GM19455 (cell line): ENCODE measurements around the gene FAM3C.
"Not testable (repeated sequence)": the region's sequence is repeated elsewhere in the genome, so short reads cannot be mapped to it uniquely, and the experiment has no call there.

Experiments used
- ATAC-seq: cut with Tn5 transposase; IDR thresholded peaks from one replicate; pipeline ENCODE4 v1.9.1; 2021; ENCODE audit not compliant: unreplicated experiment

Gene FAM3C

GRCh38 chr7:121395961-121396757 lies at the start of gene FAM3C:
Gene FAM3C (minus strand): TSS chr7:121396308. CDS start chr7:121382969, 13,339 bp downstream.
- ATAC-seq, result peak; percentile 83

- no peak for ATAC-seq
Measured at GRCh38 chr7:121442845-121443244, 46.7 kb upstream of the FAM3C start.

GRCh38 chr7:121440857-121441503 lies 44.9 kb upstream of the FAM3C start:
- ATAC-seq, result no peak

DNA sequence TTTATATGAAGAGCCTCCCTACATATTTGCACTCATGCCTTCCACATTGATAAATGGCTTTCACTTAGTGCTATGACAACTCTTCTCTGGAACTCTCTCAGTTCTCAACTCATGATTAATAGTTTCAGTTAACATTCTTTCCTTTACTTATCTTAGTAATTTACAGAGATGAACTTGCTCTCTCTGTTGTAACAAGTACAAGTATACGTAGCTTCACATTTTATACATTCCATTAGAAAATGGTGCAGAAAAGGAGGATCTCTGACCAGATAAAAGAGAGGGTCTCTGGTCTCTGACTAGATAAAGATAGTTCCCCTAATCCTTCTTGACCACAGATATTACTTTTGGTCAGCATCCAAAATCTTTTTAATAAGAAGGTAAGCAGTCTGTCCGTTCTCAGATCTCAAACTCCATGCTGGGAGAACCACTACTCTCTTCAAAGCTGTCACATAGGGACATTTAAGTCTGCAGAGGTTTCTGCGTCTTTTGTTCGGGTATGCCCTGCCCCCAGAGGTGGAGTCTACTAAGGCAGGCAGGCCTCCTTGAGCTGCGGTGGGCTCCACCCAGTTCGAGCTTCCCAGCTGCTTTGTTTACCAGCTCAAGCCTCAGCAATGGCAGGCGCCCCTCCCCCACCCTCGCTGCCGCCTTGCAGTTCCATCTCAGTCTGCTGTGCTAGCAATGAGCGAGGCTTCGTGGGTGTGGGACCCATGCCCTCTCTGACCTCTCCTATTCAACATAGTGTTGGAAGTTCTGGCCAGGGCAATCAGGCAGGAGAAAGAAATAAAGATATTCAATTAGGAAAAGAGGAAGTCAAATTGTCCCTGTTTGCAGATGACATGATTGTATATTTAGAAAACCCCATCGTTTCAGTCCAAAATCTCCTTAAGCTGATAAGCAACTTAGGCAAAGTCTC lies 42.2 kb upstream of the FAM3C start:
- ATAC-seq, result peak; percentile 47

- no peak for ATAC-seq
Measured at GRCh38 chr7:121437470-121437869, 41.4 kb upstream of the FAM3C start.

- no peak for ATAC-seq
Measured at GRCh38 chr7:121436688-121437087, 40.6 kb upstream of the FAM3C start.

DNA sequence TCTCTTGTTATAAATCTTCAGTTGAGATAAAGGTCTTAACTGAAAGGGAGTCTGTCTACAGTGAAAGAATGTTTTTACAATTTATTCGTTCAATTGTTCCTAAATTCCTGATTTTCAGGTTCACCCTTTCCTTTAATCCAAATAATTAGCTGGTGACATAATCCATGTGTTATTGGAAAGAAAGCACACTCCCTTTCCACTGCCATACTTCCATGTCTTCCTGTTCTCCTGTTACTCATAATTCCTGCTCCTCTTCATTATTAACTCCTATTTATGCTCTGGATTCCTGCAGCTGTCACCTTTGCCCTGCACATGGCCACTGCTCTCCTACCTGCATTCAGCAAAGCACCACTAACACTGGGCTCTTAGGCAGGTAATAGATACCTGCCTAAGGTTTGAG lies 40.0 kb upstream of the FAM3C start:
- ATAC-seq, result no peak

- peak; percentile 66 for ATAC-seq
Measured at GRCh38 chr7:121433775-121434174, 37.7 kb upstream of the FAM3C start.

DNA sequence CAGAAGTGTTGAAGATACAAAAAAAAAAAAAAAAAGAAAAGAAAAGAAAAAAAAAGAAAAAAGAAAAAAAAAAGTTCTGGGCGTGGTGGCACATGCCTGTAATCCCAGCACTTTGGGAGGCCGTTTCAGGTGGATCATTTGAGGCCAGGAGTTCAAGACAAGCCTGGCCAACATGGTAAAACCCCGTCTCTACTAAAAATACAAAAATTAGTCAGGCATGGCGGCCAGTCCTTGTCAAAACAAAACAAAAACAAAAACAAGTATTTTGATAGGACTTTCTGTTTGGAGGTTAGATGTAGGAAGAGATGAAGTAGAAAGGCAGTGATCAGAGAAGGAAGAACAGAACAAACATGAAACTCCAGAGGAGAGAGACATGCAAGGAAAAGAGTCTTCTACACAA lies 36.4 kb upstream of the FAM3C start:
- ATAC-seq, result peak; percentile 72

- ATAC-seq, result no peak
Measured at GRCh38 chr7:121431996-121432395, 35.9 kb upstream of the FAM3C start.

- ATAC-seq, result no peak
Measured at GRCh38 chr7:121431389-121431995, 35.4 kb upstream of the FAM3C start.

DNA sequence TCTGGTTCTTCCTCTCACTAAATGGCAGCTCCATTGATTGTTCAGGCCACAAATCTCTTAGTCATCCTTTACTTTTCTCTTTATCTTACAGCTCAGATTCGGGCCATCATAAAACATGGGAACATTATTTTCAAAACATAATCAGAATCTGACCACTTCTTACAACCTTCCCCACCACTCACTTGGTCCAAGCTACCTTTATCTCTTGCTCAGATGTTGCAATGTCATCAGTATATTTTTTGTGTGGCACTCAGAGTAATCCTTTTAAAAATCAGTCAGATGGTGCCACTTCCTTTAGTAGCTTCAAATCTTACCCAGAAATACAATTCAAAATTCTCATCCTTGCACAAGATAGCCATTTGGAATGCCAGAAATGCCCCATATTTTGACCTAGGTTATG lies 34.5 kb upstream of the FAM3C start:
- ATAC-seq, result no peak

- ATAC-seq, result no peak
Measured at GRCh38 chr7:121429798-121430197, 33.7 kb upstream of the FAM3C start.

DNA sequence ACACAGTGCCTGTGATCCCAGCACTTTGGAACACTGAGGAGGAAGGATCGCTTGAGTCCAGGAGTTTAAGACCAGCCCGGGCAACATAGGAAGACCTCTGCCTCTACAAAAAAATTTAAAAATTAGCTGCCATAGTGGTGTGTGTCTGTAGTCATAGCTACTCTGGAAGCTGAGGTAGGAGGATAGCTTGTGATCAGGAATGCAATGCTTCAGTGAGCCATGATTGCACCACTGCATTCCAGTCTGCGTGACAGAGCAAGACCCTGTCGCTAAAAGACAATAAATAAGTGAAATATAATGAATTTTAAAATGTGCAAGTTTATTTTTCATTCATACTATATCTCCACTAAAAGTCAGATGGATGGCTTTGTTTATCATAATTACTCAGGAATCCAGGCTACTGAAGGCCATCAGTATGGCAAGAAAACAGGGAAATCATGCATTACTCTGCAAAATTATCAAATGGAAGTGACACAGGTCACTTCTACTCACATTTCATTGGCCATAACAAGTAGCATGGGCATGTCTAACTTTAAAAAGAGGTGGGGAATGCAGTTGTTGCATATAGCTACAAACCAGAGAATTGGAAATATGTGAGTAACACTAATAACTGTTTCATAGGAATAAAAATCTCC lies 32.9 kb upstream of the FAM3C start:
- ATAC-seq, result no peak

GRCh38 chr7:121421743-121422142 lies 25.6 kb upstream of the FAM3C start:
- ATAC-seq, result not testable (repeated sequence)

- no peak for ATAC-seq
Measured at GRCh38 chr7:121420976-121421375, 24.9 kb upstream of the FAM3C start.

- no peak for ATAC-seq
Measured at GRCh38 chr7:121419201-121420148, 23.4 kb upstream of the FAM3C start.

GRCh38 chr7:121416533-121416932 lies 20.4 kb upstream of the FAM3C start:
- ATAC-seq, result no peak

DNA sequence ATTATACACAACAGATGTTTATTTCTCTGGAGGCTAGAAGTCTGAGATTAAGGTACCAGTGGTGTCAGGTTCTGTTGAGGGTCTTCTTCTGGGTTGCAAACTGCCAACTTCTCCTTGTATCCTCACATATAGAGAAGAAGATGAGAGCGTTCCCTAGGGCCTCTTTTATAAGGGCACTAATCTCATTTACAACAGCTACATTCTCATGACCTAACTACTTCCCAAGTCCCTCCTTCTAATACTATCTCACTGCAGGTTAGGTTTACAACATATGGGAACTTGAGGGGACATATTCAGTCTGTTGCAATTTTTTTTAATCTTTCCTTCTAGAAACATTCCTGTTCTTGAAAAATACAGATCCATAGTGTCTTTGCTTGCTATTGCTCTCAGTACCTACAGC lies 18.3 kb upstream of the FAM3C start:
- ATAC-seq, result no peak

DNA sequence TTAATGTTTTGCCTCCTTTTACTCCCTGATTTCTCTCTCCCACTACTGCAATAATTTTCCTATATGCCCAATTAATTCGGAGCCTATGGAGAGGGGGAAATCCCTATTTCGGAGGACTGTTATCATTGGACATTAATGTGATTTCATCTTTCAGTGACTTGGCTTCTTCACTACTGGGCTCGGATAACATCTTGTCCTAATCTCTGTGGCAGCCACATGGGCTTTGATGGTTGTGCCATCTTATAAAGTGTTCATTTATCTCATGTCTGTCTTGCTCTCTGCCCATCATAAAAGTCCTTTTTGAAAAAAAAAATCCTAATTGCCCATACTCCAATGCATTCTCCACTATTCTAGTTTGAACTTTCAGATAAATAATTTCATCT lies 15.5 kb upstream of the FAM3C start:
- ATAC-seq, result no peak
